Stomach (tissue), 9 donors: ENCODE results near the gene FHL2. TPM values are rescaled to one million over a fixed set of nuclear protein-coding genes. Genes with fewer than 3 reads are reported as not detected.
A peak's percentile ranks its signal among the peaks of the same experiment; 100 is the strongest.

ENCODE experiments used
- DNase-seq, 2 donors: peaks; one replicate each; pipeline versions ENCODE4 v3.0.0 to v3.0.0-alpha.2; 2013 to 2019
- H3K27ac ChIP-seq, 5 donors: fragments of 200-600 bp in 4 of 5; sonication (generic) in 4 of 5; one replicate each; pipeline ENCODE4 v1.5.1; 2013 to 2019; ENCODE audit warnings: mild to moderate bottlenecking in 1 of 5, moderate library complexity in 1 of 5
- H3K27me3 ChIP-seq, 3 donors: fragments of 200-600 bp; sonication (generic); one replicate each; pipeline ENCODE4 v1.5.1; 2017 to 2019; ENCODE audit warnings: mixed run types in 1 of 3
- H3K36me3 ChIP-seq, 4 donors: fragments of 200-600 bp; sonication (generic); 1 replicate in 3 of 4; 2 replicates in 1 of 4; pipeline ENCODE4 v1.5.1; 2016 to 2019
- H3K4me1 ChIP-seq, 4 donors: fragments of 200-600 bp; sonication (generic); one replicate each; pipeline ENCODE4 v1.5.1; 2016 to 2019
- H3K4me3 ChIP-seq, 4 donors: fragments of 200-600 bp; sonication (generic) in 3 of 4; one replicate each; pipeline ENCODE4 v1.5.1; 2016 to 2019; ENCODE audit warnings: mild to moderate bottlenecking in 1 of 4
- H3K9me3 ChIP-seq, 4 donors: fragments of 200-600 bp; sonication (generic); one replicate each; pipeline ENCODE4 v1.5.1; 2016 to 2019
- EP300 ChIP-seq: sonication (generic); formaldehyde crosslinking; IDR thresholded peaks from one replicate; pipeline ENCODE4 v1.6.1; 2017; ENCODE audit warnings: antibody characterized with exemption
- POLR2A ChIP-seq, 4 donors: fragments of 450-650 bp; IDR thresholded peaks; one replicate each; pipeline ENCODE4 v1.6.1; 2016; ENCODE audit warnings: antibody characterized with exemption in 4 of 4, control low read depth in 2 of 4, mild to moderate bottlenecking in 1 of 4, moderate library complexity in 1 of 4
- POLR2AphosphoS5 ChIP-seq, 3 donors: sonication (generic); formaldehyde crosslinking; IDR thresholded peaks; one replicate each; pipeline ENCODE4 v1.6.1; 2016; ENCODE audit warnings: antibody characterized with exemption in 3 of 3
- WGBS, 5 donors: extraction: QIAGEN DNeasy Blood & Tissue Kit in 3 of 5; methylation state at CpG; one replicate each; pipeline versions ENCODE4 v1.1.5 to v1.1.7; 2013 to 2018; 5-methylcytosine and 5-hydroxymethylcytosine counted together
- intact Hi-C: fragments of 100-400 bp; cut with DNase I; formaldehyde crosslinking; loops from one replicate; pipeline ENCODE4 v1.15.1; 2023; ENCODE audit warnings: low total_unique reads
- polyA plus RNA-seq, 3 donors: library from polyadenylated mRNA; stranded (reverse); fragments of 200-250 nt; gene quantifications; one replicate each; pipeline ENCODE4 v1.2.3, GENCODE V29; 2013
- total RNA-seq, 5 donors: library from RNA; depleted of rRNA; stranded (reverse); fragments of >200 nt; gene quantifications; one replicate each; pipeline versions ENCODE4 v1.1.0 to v1.2.3, GENCODE V29; 2014 to 2016
- TF ChIP-seq, protein P1 (sequence below), 7 experiments: fragments of 450-650 bp in 4 of 7; fragments of 200-600 bp in 3 of 7; sonication (generic) in 3 of 7; IDR thresholded peaks; one replicate each; pipeline ENCODE4 v1.5.1; 2016 to 2019; ENCODE audit warnings: antibody characterized with exemption in 7 of 7, control low read depth in 2 of 7, mild to moderate bottlenecking in 1 of 7
- donor health status: healthy with polysubstance abuse.
- donor health status: Bipolar disorder and iron deficiency.
- donor health status: healthy.

Gene FHL2
- total and polyA plus RNA-seq, 8 donors = 42.3 to 240 (median 61.9) TPM

DNA sequence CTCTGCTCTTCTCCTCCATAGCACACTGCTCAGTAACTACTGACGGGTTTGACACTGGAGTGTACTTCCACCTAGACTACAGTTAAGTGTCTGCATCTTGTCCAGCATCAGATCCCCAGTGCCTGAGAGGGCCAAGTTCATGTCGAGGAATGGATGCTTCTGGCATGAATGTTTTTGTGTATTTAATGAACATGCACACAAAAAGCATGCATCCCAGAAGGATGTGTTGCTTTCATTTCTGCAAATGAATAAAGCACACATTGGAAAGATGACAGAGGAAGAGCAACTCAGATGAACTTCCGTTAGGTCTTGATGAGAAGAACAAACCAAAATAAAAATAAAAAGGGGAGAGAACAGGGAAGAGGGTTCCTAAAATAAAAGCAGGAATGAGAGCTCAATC lies 33.6 kb downstream of the FHL2 start:
- Histone ChIP-seq H3K4me1 (peaks cover 7 to 28% (median 20%) of the 10 kb centered on the region in 4 donors), H3K9me3 (no peaks in the 10 kb centered on the region), H3K36me3 (peaks cover 35 to 84% (median 76%) of the 10 kb centered on the region in 4 donors), H3K4me3 (no peak overlapping the region), H3K27ac (no peak overlapping the region), H3K27me3 (no peaks in the 10 kb centered on the region)
- intact Hi-C loops = loop anchor here (5.0 kb wide), 1 partner anchor 157 kb away; no protein-coding TSS in a partner anchor
- 58 to 79% (median 77%) methylated on average over 3 of the region's 3 CpGs for WGBS, 5 donors
- DNase-seq = no peak
- TF ChIP-seq, protein P1, sequence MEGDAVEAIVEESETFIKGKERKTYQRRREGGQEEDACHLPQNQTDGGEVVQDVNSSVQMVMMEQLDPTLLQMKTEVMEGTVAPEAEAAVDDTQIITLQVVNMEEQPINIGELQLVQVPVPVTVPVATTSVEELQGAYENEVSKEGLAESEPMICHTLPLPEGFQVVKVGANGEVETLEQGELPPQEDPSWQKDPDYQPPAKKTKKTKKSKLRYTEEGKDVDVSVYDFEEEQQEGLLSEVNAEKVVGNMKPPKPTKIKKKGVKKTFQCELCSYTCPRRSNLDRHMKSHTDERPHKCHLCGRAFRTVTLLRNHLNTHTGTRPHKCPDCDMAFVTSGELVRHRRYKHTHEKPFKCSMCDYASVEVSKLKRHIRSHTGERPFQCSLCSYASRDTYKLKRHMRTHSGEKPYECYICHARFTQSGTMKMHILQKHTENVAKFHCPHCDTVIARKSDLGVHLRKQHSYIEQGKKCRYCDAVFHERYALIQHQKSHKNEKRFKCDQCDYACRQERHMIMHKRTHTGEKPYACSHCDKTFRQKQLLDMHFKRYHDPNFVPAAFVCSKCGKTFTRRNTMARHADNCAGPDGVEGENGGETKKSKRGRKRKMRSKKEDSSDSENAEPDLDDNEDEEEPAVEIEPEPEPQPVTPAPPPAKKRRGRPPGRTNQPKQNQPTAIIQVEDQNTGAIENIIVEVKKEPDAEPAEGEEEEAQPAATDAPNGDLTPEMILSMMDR (IDR thresholded peaks at IDR 0.05) = no peak
- TF ChIP-seq POLR2A (IDR thresholded peaks at IDR 0.05) = no peak
- TF ChIP-seq EP300 = no peak
- no peak for TF ChIP-seq POLR2AphosphoS5 (IDR thresholded peaks at IDR 0.05)

GRCh38 chr2:105364436-105365139 lies 34.3 kb downstream of the FHL2 start:
- H3K27me3 ChIP-seq = no peaks in the 10 kb centered on the region
- H3K4me1 ChIP-seq = peaks cover 2 to 22% (median 16%) of the 10 kb centered on the region in 4 donors
- no peak overlapping the region for H3K4me3 ChIP-seq
- TF ChIP-seq POLR2AphosphoS5 (IDR thresholded peaks at IDR 0.05) = no peak
- TF ChIP-seq, protein P1 (IDR thresholded peaks at IDR 0.05) = no peak
- TF ChIP-seq EP300 = no peak
- no peak for TF ChIP-seq POLR2A (IDR thresholded peaks at IDR 0.05)
- intact Hi-C loops = loop anchor here (5.0 kb wide), 1 partner anchor 158 kb away; no protein-coding TSS in a partner anchor
- no peak for DNase-seq
- H3K36me3 ChIP-seq = peaks cover 40 to 90% (median 82%) of the 10 kb centered on the region in 4 donors
- H3K27ac ChIP-seq = no peak overlapping the region
- 78 to 87% (median 82%) methylated on average over 5 of the region's 5 CpGs for WGBS, 5 donors
- no peaks in the 10 kb centered on the region for H3K9me3 ChIP-seq

DNA sequence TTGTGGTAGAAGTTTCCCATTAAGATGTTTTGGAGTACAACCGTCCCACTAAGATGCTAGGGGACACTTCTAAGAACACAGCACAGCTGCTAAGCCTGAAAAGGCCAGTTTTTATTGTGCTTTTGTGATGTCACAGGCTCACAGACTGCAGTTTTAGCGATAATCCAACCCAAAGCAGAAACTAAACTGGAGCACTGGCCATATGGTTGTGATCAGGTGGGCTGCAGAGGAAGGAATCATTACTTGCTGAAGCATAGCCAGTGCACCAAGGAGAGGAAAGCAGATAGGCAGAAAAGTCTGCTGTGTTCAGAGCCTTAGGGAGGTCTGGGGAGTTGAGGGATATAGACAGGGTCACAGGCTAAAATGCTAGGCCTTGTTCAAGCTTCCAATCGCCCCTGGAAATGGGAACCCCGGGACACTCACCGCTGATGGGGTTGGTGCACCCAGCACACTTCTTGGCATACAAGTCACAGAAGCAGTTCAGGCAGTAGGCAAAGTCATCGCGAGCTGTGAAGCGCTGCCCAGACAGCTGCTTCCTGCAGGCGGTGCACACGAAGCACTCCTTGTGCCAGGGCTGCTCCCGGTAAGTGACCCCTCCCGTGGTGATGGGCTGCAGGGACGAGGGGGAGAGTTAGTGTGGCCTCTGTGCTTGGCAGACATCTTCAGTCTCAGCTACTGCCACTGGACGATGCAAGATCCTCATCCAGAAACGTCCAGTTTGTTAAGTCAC lies 35.8 kb downstream of the FHL2 start:
- DNase-seq = no peak
- peaks cover 4 to 23% (median 12%) of the 10 kb centered on the region in 4 donors for H3K4me1 ChIP-seq
- no peaks in the 10 kb centered on the region for H3K27me3 ChIP-seq
- H3K4me3 ChIP-seq = no peak overlapping the region
- H3K36me3 ChIP-seq = peaks cover 46 to 100% (median 96%) of the 10 kb centered on the region in 4 donors
- intact Hi-C loops = no loop called here
- H3K9me3 ChIP-seq = no peaks in the 10 kb centered on the region
- TF ChIP-seq POLR2A (IDR thresholded peaks at IDR 0.05) = no peak
- TF ChIP-seq POLR2AphosphoS5 (IDR thresholded peaks at IDR 0.05) = no peak
- no peak for TF ChIP-seq EP300
- TF ChIP-seq, protein P1 (IDR thresholded peaks at IDR 0.05) = no peak
- 71 to 81% (median 77%) methylated on average over 14 to 15 of the region's 15 CpGs for WGBS, 5 donors
- H3K27ac ChIP-seq = no peak overlapping the region

GRCh38 chr2:105361102-105361889 lies 37.6 kb downstream of the FHL2 start:
- Histone ChIP-seq H3K27ac (peak overlapping the region in 1 of 5 donors; percentile 7), H3K36me3 (peaks cover 47 to 100% (median 97%) of the 10 kb centered on the region in 4 donors), H3K4me1 (peaks cover 4 to 17% (median 12%) of the 10 kb centered on the region in 4 donors), H3K27me3 (no peaks in the 10 kb centered on the region), H3K9me3 (peaks cover 0 to 11% (median 6%) of the 10 kb centered on the region in 4 donors), H3K4me3 (no peak overlapping the region)
- WGBS, 5 donors = 67 to 77% (median 68%) methylated on average over 11 of the region's 11 CpGs
- peak in 1 of 2 donors; percentile 34 for DNase-seq
- TF ChIP-seq POLR2A (IDR thresholded peaks at IDR 0.05) (no peak), POLR2AphosphoS5 (IDR thresholded peaks at IDR 0.05) (no peak), EP300 (no peak)
- TF ChIP-seq, protein P1 (IDR thresholded peaks at IDR 0.05) = no peak
- intact Hi-C loops = no loop called here
